Left ventricle myocardium inferior (tissue), 1 donor: ENCODE data around the gene FAAP100. TPM values are rescaled to one million over a fixed set of nuclear protein-coding genes. Genes with fewer than 3 reads are reported as not detected.
A peak's percentile ranks its signal among the peaks of the same experiment; 100 is the strongest.

ENCODE experiments used
- DNase-seq: peaks from one replicate; pipeline ENCODE4 v3.0.0-alpha.2; 2020
- H3K27ac ChIP-seq: fragments of 200-600 bp; replicated peaks from 2 replicates; pipeline ENCODE4 v1.8.0; 2021
- H3K27me3 ChIP-seq: fragments of 200-600 bp; 2 replicates; pipeline ENCODE4 v1.8.0; 2021; ENCODE audit warnings: low read depth
- H3K36me3 ChIP-seq: fragments of 200-600 bp; 2 replicates; pipeline ENCODE4 v1.8.0; 2021
- H3K4me1 ChIP-seq: fragments of 200-600 bp; 2 replicates; pipeline ENCODE4 v1.8.0; 2021
- H3K4me3 ChIP-seq: fragments of 200-600 bp; 2 replicates; pipeline ENCODE4 v1.8.0; 2021; ENCODE audit warnings: mild to moderate bottlenecking, moderate library complexity
- H3K9me3 ChIP-seq: fragments of 200-600 bp; replicated peaks from 2 replicates; pipeline ENCODE4 v1.8.0; 2021
- intact Hi-C: fragments of 100-400 bp; cut with micrococcal nuclease; formaldehyde crosslinking; loops from one replicate; pipeline ENCODE4 v1.11.0; 2022
- total RNA-seq: library from RNA; stranded (reverse); fragmentation: NEBNext Ultra II Directional; extraction: Animal tissue kit (Norgen Biotek cat#: 25700); gene quantifications from one replicate; pipeline ENCODE4 v1.2.1, GENCODE V29; 2021
- TF ChIP-seq, protein P1 (sequence below): fragments of 200-600 bp; IDR thresholded peaks from 2 replicates; pipeline ENCODE4 v1.8.0; 2021; ENCODE audit warnings: antibody characterized with exemption, mild to moderate bottlenecking, borderline replicate concordance
- donor health status: DM: no; HTN: yes; CAD: no; lungs with severe emphysema.

The FAAP100 gene
- total RNA-seq, 1 donor from 2014 or later: 15.9 TPM

GRCh38 chr17:81518113-81518784 lies 33.9 kb downstream of the FAAP100 start:
- Histone ChIP-seq H3K27me3 (peaks cover 30% of the 10 kb centered on the region), H3K27ac (peak overlapping the region; percentile 99), H3K36me3 (peaks cover 5% of the 10 kb centered on the region), H3K4me3 (peak overlapping the region; percentile 93), H3K9me3 (no peaks in the 10 kb centered on the region), H3K4me1 (peaks cover 66% of the 10 kb centered on the region)
- DNase-seq: no peak
- intact Hi-C loops: no loop called here
- TF ChIP-seq, protein P1, sequence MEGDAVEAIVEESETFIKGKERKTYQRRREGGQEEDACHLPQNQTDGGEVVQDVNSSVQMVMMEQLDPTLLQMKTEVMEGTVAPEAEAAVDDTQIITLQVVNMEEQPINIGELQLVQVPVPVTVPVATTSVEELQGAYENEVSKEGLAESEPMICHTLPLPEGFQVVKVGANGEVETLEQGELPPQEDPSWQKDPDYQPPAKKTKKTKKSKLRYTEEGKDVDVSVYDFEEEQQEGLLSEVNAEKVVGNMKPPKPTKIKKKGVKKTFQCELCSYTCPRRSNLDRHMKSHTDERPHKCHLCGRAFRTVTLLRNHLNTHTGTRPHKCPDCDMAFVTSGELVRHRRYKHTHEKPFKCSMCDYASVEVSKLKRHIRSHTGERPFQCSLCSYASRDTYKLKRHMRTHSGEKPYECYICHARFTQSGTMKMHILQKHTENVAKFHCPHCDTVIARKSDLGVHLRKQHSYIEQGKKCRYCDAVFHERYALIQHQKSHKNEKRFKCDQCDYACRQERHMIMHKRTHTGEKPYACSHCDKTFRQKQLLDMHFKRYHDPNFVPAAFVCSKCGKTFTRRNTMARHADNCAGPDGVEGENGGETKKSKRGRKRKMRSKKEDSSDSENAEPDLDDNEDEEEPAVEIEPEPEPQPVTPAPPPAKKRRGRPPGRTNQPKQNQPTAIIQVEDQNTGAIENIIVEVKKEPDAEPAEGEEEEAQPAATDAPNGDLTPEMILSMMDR: no peak

GRCh38 chr17:81517339-81518112 lies 34.6 kb downstream of the FAAP100 start:
- peaks cover 68% of the 10 kb centered on the region for H3K4me1 ChIP-seq
- TF ChIP-seq, protein P1: no peak
- H3K27ac ChIP-seq: peak overlapping the region; percentile 99
- H3K36me3 ChIP-seq: peaks cover 5% of the 10 kb centered on the region
- H3K9me3 ChIP-seq: no peaks in the 10 kb centered on the region
- intact Hi-C loops: no loop called here
- no peak for DNase-seq
- peaks cover 23% of the 10 kb centered on the region for H3K27me3 ChIP-seq
- H3K4me3 ChIP-seq: peak overlapping the region; percentile 93

DNA sequence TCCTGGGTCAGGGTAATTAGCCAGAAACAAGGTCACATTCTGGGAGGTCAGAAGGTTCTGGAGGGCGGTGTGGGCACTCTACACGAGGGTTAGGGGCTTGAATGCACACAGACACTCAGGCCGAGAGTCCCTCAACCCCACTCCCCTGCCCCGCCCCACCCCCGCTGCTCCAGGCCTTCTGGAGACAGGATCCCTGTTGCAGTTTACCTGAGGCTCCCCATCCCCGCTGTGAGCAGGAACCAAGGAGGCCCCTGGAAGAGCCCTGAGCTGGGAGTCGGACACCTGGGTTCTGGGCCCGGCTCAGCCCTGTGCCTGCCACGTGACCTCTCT lies 35.2 kb downstream of the FAAP100 start:
- Histone ChIP-seq H3K27me3 (peaks cover 20% of the 10 kb centered on the region), H3K36me3 (peaks cover 10% of the 10 kb centered on the region), H3K4me1 (peaks cover 74% of the 10 kb centered on the region), H3K4me3 (peak overlapping the region; percentile 93), H3K27ac (peak overlapping the region; percentile 99), H3K9me3 (no peaks in the 10 kb centered on the region)
- DNase-seq: no peak
- TF ChIP-seq, protein P1: no peak
- intact Hi-C loops: no loop called here

DNA sequence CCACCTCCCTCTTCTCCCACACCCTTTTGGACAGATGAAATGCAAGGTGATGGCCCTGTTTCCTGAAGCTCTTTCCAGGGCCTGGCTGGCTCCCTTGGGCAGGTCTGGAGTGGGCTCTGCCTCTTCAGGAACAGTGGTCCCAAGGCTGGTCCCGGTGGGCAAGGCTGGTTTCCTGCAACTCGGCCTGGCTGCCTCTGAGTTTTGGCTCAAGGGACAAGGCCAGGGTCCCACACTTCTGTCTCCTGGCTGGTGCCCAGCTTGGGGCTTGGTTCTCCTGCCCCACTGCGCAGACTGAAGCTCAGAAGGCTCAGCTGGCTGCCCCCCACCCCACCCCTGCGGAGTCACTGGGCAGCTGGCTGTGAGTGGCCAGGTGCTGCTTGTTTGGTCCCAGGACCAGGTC lies 35.7 kb downstream of the FAAP100 start:
- H3K27me3 ChIP-seq: peaks cover 20% of the 10 kb centered on the region
- H3K9me3 ChIP-seq: no peaks in the 10 kb centered on the region
- peaks cover 79% of the 10 kb centered on the region for H3K4me1 ChIP-seq
- intact Hi-C loops: no loop called here
- H3K36me3 ChIP-seq: peaks cover 15% of the 10 kb centered on the region
- no peak for DNase-seq
- peak overlapping the region; percentile 93 for H3K4me3 ChIP-seq
- TF ChIP-seq, protein P1: no peak
- H3K27ac ChIP-seq: peak overlapping the region; percentile 99

- DNase-seq: no peak
These were observed 36.6 kb downstream of the FAAP100 start for GRCh38 chr17:81515530-81516041.

More at GRCh38 chr17:81515530-81516041, 36.6 kb downstream of the FAAP100 start:
- peaks cover 23% of the 10 kb centered on the region for H3K36me3 ChIP-seq
- peak overlapping the region; percentile 99 for H3K27ac ChIP-seq
- peak overlapping the region; percentile 93 for H3K4me3 ChIP-seq
- H3K4me1 ChIP-seq: peaks cover 88% of the 10 kb centered on the region
- H3K9me3 ChIP-seq: no peaks in the 10 kb centered on the region
- H3K27me3 ChIP-seq: peaks cover 20% of the 10 kb centered on the region
- intact Hi-C loops: no loop called here
- TF ChIP-seq, protein P1: no peak
